GM21381 (cell line): ENCODE results near the gene CHST4.
"Not testable (repeated sequence)": the region's sequence is repeated elsewhere in the genome, so short reads cannot be mapped to it uniquely, and the experiment has no call there.

Experiments used
- ATAC-seq: cut with Tn5 transposase; IDR thresholded peaks from one replicate; pipeline ENCODE4 v1.9.1; 2021; ENCODE audit warnings: mild to moderate bottlenecking, moderate library complexity; ENCODE audit not compliant: unreplicated experiment

The CHST4 gene

GRCh38 chr16:71524566-71525553 is 1.4 kb upstream of the CHST4 start:
- no peak for ATAC-seq

- no peak for ATAC-seq
Observed at GRCh38 chr16:71528257-71528656, 2.0 kb downstream of the CHST4 start.

GRCh38 chr16:71528863-71529262 is 2.6 kb downstream of the CHST4 start:
- ATAC-seq = no peak

- ATAC-seq = no peak
Observed at GRCh38 chr16:71532366-71532765, 6.1 kb downstream of the CHST4 start.

- ATAC-seq = no peak
Observed at GRCh38 chr16:71536752-71537499, 10.7 kb downstream of the CHST4 start.

GRCh38 chr16:71537643-71538042 is 11.4 kb downstream of the CHST4 start:
- ATAC-seq = peak; percentile 62

DNA sequence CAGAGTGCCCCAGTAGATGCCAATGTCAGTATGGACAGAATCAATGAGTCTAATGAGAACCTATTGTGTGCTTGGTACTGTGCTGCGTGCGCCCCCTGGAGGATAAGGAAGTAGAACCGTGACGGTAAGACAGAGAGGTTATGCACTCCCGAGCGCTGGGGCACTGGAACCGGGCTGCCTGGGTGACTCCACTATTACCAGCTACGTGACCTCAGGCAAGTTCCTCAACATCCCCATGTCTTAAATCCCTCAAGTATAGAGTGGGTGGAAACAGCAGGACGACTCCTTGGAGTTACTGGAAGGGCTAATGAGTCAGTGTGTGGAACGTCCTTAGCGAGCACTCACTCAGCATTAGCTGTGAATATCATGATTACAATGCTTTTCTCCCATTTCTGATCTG is 16.2 kb downstream of the CHST4 start:
- ATAC-seq = no peak

- no peak for ATAC-seq
Observed at GRCh38 chr16:71547168-71547567, 20.9 kb downstream of the CHST4 start.

DNA sequence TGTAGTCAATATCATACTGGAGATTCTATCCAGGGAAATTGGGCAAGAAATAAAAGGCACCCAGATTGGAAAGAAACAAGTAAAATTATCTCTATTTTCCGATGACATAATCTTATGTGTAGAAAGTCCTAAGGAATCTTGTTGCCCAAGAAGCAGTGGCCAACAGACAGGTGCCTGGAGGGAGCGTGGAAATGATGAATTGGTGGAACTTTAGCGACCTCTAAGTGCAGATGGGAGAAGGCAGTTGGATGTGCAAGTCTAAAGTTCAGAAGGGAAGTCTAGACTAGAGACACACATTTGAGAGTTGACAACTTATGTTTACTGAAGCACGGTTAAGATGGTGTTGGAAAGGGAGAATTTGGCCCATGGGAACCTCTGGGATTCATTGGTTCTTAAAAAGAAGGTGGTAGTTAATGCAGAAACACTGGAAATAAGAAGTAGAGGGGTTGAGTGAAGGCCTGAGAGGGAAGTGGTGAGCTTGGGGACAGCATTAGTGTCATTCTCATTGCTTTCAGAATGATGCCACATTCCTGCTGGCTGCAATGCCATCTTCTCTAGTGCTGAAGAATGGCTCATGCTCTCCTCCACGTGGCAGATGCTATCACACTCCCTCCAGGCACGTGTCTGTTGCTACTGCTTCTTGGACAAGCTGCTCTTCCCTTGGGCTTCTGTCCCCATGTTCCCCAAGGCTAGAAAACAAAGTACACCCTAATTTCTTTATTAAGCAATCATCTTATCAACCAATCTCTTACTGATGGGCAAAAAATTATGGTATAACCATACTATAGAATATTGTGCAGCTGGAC is 26.7 kb downstream of the CHST4 start:
- no peak for ATAC-seq

- no peak for ATAC-seq
Observed at GRCh38 chr16:71555230-71555891, 29.1 kb downstream of the CHST4 start.

- ATAC-seq = no peak
Observed at GRCh38 chr16:71557299-71557698, 31.1 kb downstream of the CHST4 start.

DNA sequence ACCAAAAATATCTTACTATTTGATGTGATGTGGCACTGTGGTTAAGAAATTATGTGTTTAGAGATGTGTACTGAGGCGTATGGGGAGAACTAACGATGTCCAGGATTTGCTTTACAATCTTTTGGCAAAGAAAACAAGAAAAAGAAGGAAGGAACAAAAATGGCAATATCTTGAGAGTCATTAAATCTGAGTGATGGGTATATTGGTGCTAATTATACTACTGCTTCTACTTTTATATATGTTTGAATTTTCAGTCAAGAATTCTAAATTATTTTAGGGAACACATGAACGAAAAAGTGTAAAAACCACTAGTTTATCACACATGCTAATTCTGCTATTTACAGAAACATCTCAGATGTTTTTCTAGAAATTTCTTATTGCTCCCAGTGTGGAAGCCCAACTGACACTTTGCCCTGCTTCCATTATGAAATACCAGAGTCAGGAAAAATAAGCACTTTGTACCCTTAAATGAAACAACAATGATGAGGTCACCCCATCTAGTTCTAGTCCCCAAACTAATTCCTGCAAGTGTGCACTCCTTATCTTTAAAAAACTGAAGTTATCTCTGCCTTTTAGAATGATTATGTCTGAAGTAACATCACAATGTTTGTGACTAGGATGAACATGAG is 31.8 kb downstream of the CHST4 start:
- no peak for ATAC-seq

- no peak for ATAC-seq
Observed at GRCh38 chr16:71559855-71560254, 33.6 kb downstream of the CHST4 start.

DNA sequence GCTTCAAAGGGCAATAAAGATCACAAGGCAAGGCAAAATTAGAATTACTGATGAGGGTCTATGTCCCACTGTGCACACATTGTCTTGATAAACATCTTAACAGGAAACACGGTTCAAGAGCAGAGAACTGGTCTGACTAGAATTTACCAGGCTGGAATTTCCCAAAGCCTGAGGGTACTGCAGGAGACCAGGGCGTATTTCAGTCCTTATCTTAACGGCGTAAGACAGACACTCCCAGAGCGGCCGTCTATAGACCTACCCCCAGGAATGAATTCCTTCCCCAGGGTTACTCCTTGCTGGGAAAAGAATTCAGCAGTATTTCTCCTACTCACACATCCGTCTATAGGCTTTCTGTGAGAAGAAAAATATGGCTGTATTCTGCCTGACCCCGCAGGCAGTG is 35.7 kb downstream of the CHST4 start:
- not testable (repeated sequence) for ATAC-seq

- ATAC-seq = no peak
Observed at GRCh38 chr16:71562552-71562951, 36.3 kb downstream of the CHST4 start.

GRCh38 chr16:71564335-71564967 is 38.2 kb downstream of the CHST4 start:
- peak; percentile 83 for ATAC-seq

GRCh38 chr16:71565812-71566700 is 39.8 kb downstream of the CHST4 start:
- ATAC-seq = no peak

DNA sequence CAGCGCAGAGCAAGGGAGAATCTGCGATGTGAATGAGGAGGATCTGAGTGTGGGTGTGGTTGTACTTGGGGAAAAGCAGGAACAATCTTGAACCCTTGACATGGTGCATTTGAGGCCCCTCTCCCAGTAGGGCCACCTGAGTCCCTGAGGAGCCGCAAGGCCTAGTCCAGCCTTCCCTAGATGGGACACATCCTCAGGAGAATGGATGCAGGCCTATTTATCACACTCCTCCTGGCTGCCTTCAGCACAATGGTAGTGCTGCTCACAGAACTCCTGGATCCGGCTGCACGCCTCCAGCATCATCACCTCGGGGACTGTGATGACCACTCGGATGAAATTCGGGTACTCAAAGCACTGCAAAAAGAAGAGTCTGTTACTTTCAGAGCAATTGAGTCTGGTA is 41.7 kb downstream of the CHST4 start:
- no peak for ATAC-seq

GRCh38 chr16:71568551-71568950 is 42.3 kb downstream of the CHST4 start:
- no peak for ATAC-seq
